GM12878 (cell line): ENCODE data around the gene PHACTR1. TPM values are rescaled to one million over a fixed set of nuclear protein-coding genes. Genes with fewer than 3 reads are reported as not detected.
A peak's percentile ranks its signal among the peaks of the same experiment; 100 is the strongest.

Source experiments
- ATAC-seq: fragments of 200-7000 bp; cut with Tn5 transposase; 3 replicates; pipeline ENCODE4 v1.9.1; 2020; ENCODE audit warnings: mild to moderate bottlenecking, moderate library complexity
- BruUV-seq: library from RNA; stranded (reverse); fragments of 400-500 nt; replicated peaks from 2 replicates; lab custom pipeline; 2021; lab: Mats Ljungman, UMichigan
- CTCF ChIA-PET: fragments of 300-600 bp; sonication (Branson Sonifier 250); formaldehyde crosslinking; extraction: SDS; loops from one replicate; lab custom pipeline; 2021; ENCODE audit warnings: inconsistent platforms; lab: Yijun Ruan, JAX
- POLR2A ChIA-PET: fragments of 350-600 bp; formaldehyde crosslinking; extraction: SDS; loops from one replicate; lab custom pipeline; 2021; ENCODE audit warnings: inconsistent platforms; lab: Charles Lee
- RAD21 ChIA-PET: fragments of 300-600 bp; sonication (Branson Sonifier 250); formaldehyde crosslinking; loops from one replicate; lab custom pipeline; 2023; ENCODE audit warnings: antibody characterized with exemption; ENCODE audit not compliant: unreplicated experiment; lab: Charles Lee
- SMC1A ChIA-PET: fragments of 300-600 bp; sonication (Branson Sonifier 250); formaldehyde crosslinking; loops from one replicate; lab custom pipeline; 2023; ENCODE audit not compliant: unreplicated experiment, uncharacterized antibody; lab: Charles Lee
- DNase-seq: peaks from one replicate; pipeline ENCODE4 v3.0.0-alpha.2; 2011; ENCODE audit warnings: low read depth, low spot score
- FAIRE-seq: peaks from 3 replicates; lab custom pipeline; 2011; peaks lifted over from hg19 to GRCh38; lab: Jason Lieb, UNC
- H2AFZ ChIP-seq: 2 replicates; pipeline ENCODE4 v1.6.0; 2011; ENCODE audit warnings: low read depth, low read length, control low read depth; ENCODE audit not compliant: control insufficient read depth
- H3K27ac ChIP-seq: 2 replicates; pipeline ENCODE4 v1.5.1; 2011; ENCODE audit warnings: control low read depth; ENCODE audit not compliant: control insufficient read depth, insufficient read depth
- H3K27me3 ChIP-seq, 2 experiments: replicated peaks in 1 of 2; 2 replicates each; pipeline versions ENCODE4 v1.6.0 to v1.6.1; 2011; ENCODE audit warnings: low read length in 1 of 2; ENCODE audit not compliant: control insufficient read depth in 2 of 2, insufficient read depth in 2 of 2
- H3K36me3 ChIP-seq, 2 experiments: 2 replicates each; pipeline ENCODE4 v1.5.1; 2011; ENCODE audit warnings: low read length in 1 of 2; ENCODE audit not compliant: control insufficient read depth in 2 of 2, insufficient read depth in 2 of 2
- H3K4me1 ChIP-seq: 2 replicates; pipeline ENCODE4 v1.6.1; 2011; ENCODE audit warnings: mild to moderate bottlenecking, low read length, moderate library complexity, mixed read lengths; ENCODE audit not compliant: control insufficient read depth, insufficient read depth
- H3K4me2 ChIP-seq: 2 replicates; pipeline ENCODE4 v1.6.0; 2011; ENCODE audit warnings: control low read depth; ENCODE audit not compliant: control insufficient read depth, insufficient read depth
- H3K4me3 ChIP-seq: fragments of 200-600 bp; sonication (generic); 2 replicates; pipeline ENCODE4 v1.5.1; 2016
- H3K79me2 ChIP-seq: 2 replicates; pipeline ENCODE4 v1.6.0; 2011; ENCODE audit warnings: low read length; ENCODE audit not compliant: control insufficient read depth, insufficient read depth
- H3K9ac ChIP-seq: 2 replicates; pipeline ENCODE4 v1.8.0; 2011; ENCODE audit warnings: low read length, control low read depth, mixed read lengths; ENCODE audit not compliant: control insufficient read depth, insufficient read depth
- H3K9me3 ChIP-seq: replicated peaks from 3 replicates; pipeline ENCODE4 v1.5.1; 2011; ENCODE audit warnings: mild to moderate bottlenecking, low read length; ENCODE audit not compliant: control insufficient read depth, insufficient read depth
- H4K20me1 ChIP-seq: 2 replicates; pipeline ENCODE4 v1.6.0; 2011; ENCODE audit not compliant: control insufficient read depth, insufficient read depth
- IRF3 ChIP-seq: fragments of 450-650 bp; IDR thresholded peaks from 2 replicates; pipeline ENCODE4 v1.6.1; 2014; ENCODE audit warnings: mild to moderate bottlenecking
- MAX ChIP-seq: IDR thresholded peaks from 2 replicates; pipeline ENCODE4 v1.6.1; 2012; ENCODE audit warnings: low read depth, low read length, improper control_type of control experiment
- NR2F1 ChIP-seq: fragments of 450-650 bp; conservative IDR thresholded peaks from 2 replicates; pipeline ENCODE4 v1.6.1; 2017; ENCODE audit warnings: mild to moderate bottlenecking
- RUNX3 ChIP-seq: IDR thresholded peaks from 2 replicates; pipeline ENCODE4 v1.6.1; 2012; ENCODE audit warnings: low read length, inconsistent platforms
- SMAD1 ChIP-seq: fragments of 450-650 bp; IDR thresholded peaks from 2 replicates; pipeline ENCODE4 v1.6.1; 2018; ENCODE audit warnings: mild to moderate bottlenecking, low read depth; ENCODE audit not compliant: partially characterized antibody
- SMARCA5 ChIP-seq: fragments of 450-650 bp; IDR thresholded peaks from 2 replicates; pipeline ENCODE4 v1.6.1; 2017; ENCODE audit warnings: mild to moderate bottlenecking
- SPI1 ChIP-seq: IDR thresholded peaks from 2 replicates; pipeline ENCODE4 v1.6.1; 2011; ENCODE audit warnings: low read depth, mild to moderate bottlenecking, low read length, moderate library complexity, borderline replicate concordance; ENCODE audit not compliant: insufficient read depth
- TCF7 ChIP-seq: IDR thresholded peaks from 2 replicates; pipeline ENCODE4 v1.6.1; 2014; ENCODE audit warnings: antibody characterized with exemption, borderline replicate concordance
- ZNF24 ChIP-seq: fragments of 450-650 bp; IDR thresholded peaks from 2 replicates; pipeline ENCODE4 v1.6.1; 2017; ENCODE audit warnings: antibody characterized with exemption, mild to moderate bottlenecking
- ZNF384 ChIP-seq: IDR thresholded peaks from 2 replicates; pipeline ENCODE4 v1.6.1; 2012; ENCODE audit warnings: low read depth, mild to moderate bottlenecking, low read length, improper control_type of control experiment, borderline replicate concordance
- ZNF687 ChIP-seq: fragments of 450-650 bp; IDR thresholded peaks from 2 replicates; pipeline ENCODE4 v1.6.1; 2017; ENCODE audit warnings: mild to moderate bottlenecking, moderate library complexity
- WGBS: methylation state at CpG from one replicate; pipeline ENCODE4 v1.1.6; 2016; ENCODE audit warnings: low lambda C conversion rate; ENCODE audit not compliant: insufficient replicate concordance, insufficient coverage; ENCODE audit errors: missing lambda C conversion rate; 5-methylcytosine and 5-hydroxymethylcytosine counted together
- in situ Hi-C: fragments of 300-500 bp; cut with MboI; formaldehyde crosslinking; loops from 9 replicates; pipeline ENCODE4 v1.14.3; 2018; ENCODE audit warnings: mixed read lengths
- intact Hi-C: fragments of 100-400 bp; cut with micrococcal nuclease; formaldehyde crosslinking; loops from one replicate; pipeline ENCODE4 v1.14.2; 2022; ENCODE audit not compliant: unreplicated experiment
- polyA plus RNA-seq, 11 experiments: library from polyadenylated mRNA; depleted of rRNA in 4 of 11; unstranded in 6 of 11; stranded (reverse) in 5 of 11; fragments of >200 nt; fragmentation: Nextera tagmentation in 4 of 11; fragmentation: Illumina TruSeq in 1 of 11; extraction: Ambion mirVana in 4 of 11; extraction: Trizol in 1 of 11; gene quantifications; 1 replicate in 1 of 11; 2 replicates in 10 of 11; pipeline versions ENCODE4 v1.2.1 to v1.2.3, GENCODE V29; 2011 to 2016; ENCODE audit warnings: inconsistent platforms in 2 of 11, missing spikeins in 2 of 11, low read depth in 1 of 11
- total RNA-seq, 4 experiments: library from RNA; depleted of rRNA in 3 of 4; stranded (reverse); fragments of >200 nt in 3 of 4; fragmentation: Illumina TruSeq in 1 of 4; extraction: Trizol in 1 of 4; gene quantifications; 2 replicates each; pipeline versions ENCODE4 v1.2.1 to v1.2.3, GENCODE V29; 2013 to 2021

Gene PHACTR1
- total and polyA plus RNA-seq, 10 of the 15 experiments (the other 5 are each of a cell fraction or from before 2014, with no cell fraction given) = 34.2 to 94.6 (median 62.3) TPM

GRCh38 chr6:13253272-13253671, 536.7 kb downstream of the PHACTR1 start:
- RAD21 ChIA-PET = interaction anchor here (0.7 to 0.9 kb wide), 2 partner anchors 23 to 58 kb away, joined by 3 to 4 read pairs; no protein-coding TSS in a partner anchor
- no peaks in the 10 kb centered on the region for H3K79me2 ChIP-seq
- no peak overlapping the region for H3K4me2 ChIP-seq
- no peak overlapping the region for H2AFZ ChIP-seq
- SMC1A ChIA-PET = no interaction called here
- intact Hi-C loops = no loop called here
- H3K27me3 ChIP-seq = no peaks in the 10 kb centered on the region
- FAIRE-seq = no peak
- no peak for DNase-seq
- no peaks in the 10 kb centered on the region for H3K36me3 ChIP-seq
- peaks cover under 1% of the 10 kb centered on the region for H3K4me1 ChIP-seq
- no peak overlapping the region for H3K27ac ChIP-seq
- WGBS = 7% methylated on average over 1 of the region's 1 CpG
- BruUV-seq = no TSS peak
- in situ Hi-C loops = no loop called here
- no peak overlapping the region for H3K4me3 ChIP-seq
- no peak overlapping the region for H3K9ac ChIP-seq
- H4K20me1 ChIP-seq = no peaks in the 10 kb centered on the region
- peaks cover 9% of the 10 kb centered on the region for H3K9me3 ChIP-seq
- no peak for TF ChIP-seq MAX
- TF ChIP-seq ZNF24 = peak; percentile 72; the same call in 1 of the 2 replicates
- TF ChIP-seq SPI1 = peak; percentile 15; the same call in 1 of the 2 replicates
- peak; percentile 56 for TF ChIP-seq RUNX3
- POLR2A ChIA-PET = no interaction called here
- CTCF ChIA-PET = no interaction called here
- no peak; the same call in 2 of the 3 replicates for ATAC-seq

GRCh38 chr6:13256266-13257001, 539.9 kb downstream of the PHACTR1 start:
- Histone ChIP-seq H3K9ac (no peak overlapping the region), H3K4me3 (no peak overlapping the region), H3K27ac (no peak overlapping the region), H2AFZ (no peak overlapping the region), H3K9me3 (peaks cover 9% of the 10 kb centered on the region), H3K27me3 (no peaks in the 10 kb centered on the region), H3K4me2 (no peak overlapping the region), H3K36me3 (no peaks in the 10 kb centered on the region), H3K4me1 (peaks cover 32% of the 10 kb centered on the region), H3K79me2 (no peaks in the 10 kb centered on the region), H4K20me1 (no peaks in the 10 kb centered on the region)
- ATAC-seq = no peak
- WGBS = 94% methylated on average over 2 of the region's 2 CpGs
- ChIA-PET POLR2A (no interaction called here), RAD21 (no interaction called here), CTCF (interaction anchor here (1.4 kb wide), 1 partner anchor 74 kb away, joined by 4 read pairs; no protein-coding TSS in a partner anchor), SMC1A (interaction anchor here (0.6 to 6.6 kb wide), 2 partner anchors 17 to 70 kb away, joined by 3 to 81 read pairs; no protein-coding TSS in a partner anchor)
- no TSS peak for BruUV-seq
- intact Hi-C loops (no loop called here), in situ Hi-C loops (no loop called here)
- no peak for DNase-seq
- FAIRE-seq = no peak
- TF ChIP-seq ZNF687 (no peak), NR2F1 (no peak), TCF7 (no peak), ZNF384 (no peak), SMAD1 (no peak), SMARCA5 (no peak), IRF3 (no peak)
